WTC11 (cell line): ENCODE results near the gene MRAS. TPM values are rescaled to one million over a fixed set of nuclear protein-coding genes. Genes with fewer than 3 reads are reported as not detected.

ENCODE experiments used
- ATAC-seq: fragments of 200-7000 bp; cut with Tn5 transposase; 2 replicates; pipeline ENCODE4 v1.10.0; 2021; ENCODE audit warnings: mild to moderate bottlenecking, moderate library complexity
- CTCF ChIA-PET: fragments of 300-600 bp; sonication (Branson Sonifier 250); formaldehyde crosslinking; loops from one replicate; lab custom pipeline; 2021; ENCODE audit warnings: antibody characterized with exemption; lab: Charles Lee
- POLR2A ChIA-PET: fragments of 350-600 bp; sonication (Branson Sonifier 250); formaldehyde crosslinking; loops from one replicate; lab custom pipeline; 2021; ENCODE audit warnings: antibody characterized with exemption; lab: Charles Lee
- DNase-seq: peaks from one replicate; pipeline ENCODE4 v3.0.0; 2021; ENCODE audit warnings: low spot score
- H3K27ac Mint-ChIP-seq: 2 replicates; pipeline ENCODE4 v1.8.0; 2021; ENCODE audit warnings: mixed read lengths
- H3K27me3 Mint-ChIP-seq: 2 replicates; pipeline ENCODE4 v1.8.0; 2021; ENCODE audit warnings: low read depth, mild to moderate bottlenecking, moderate library complexity, mixed read lengths
- H3K36me3 Mint-ChIP-seq: 2 replicates; pipeline ENCODE4 v1.8.0; 2021; ENCODE audit warnings: mixed read lengths
- H3K4me1 Mint-ChIP-seq: 2 replicates; pipeline ENCODE4 v1.8.0; 2022; ENCODE audit warnings: mixed read lengths
- H3K4me3 Mint-ChIP-seq: 2 replicates; pipeline ENCODE4 v1.8.0; 2021; ENCODE audit warnings: mild to moderate bottlenecking, moderate library complexity, mixed read lengths
- H3K9me3 Mint-ChIP-seq: 2 replicates; pipeline ENCODE4 v1.8.0; 2021; ENCODE audit warnings: mixed read lengths
- CREB1 ChIP-seq: sonication (generic); formaldehyde crosslinking; IDR thresholded peaks from 2 replicates; pipeline ENCODE4 v1.8.0; 2023; ENCODE audit warnings: mild to moderate bottlenecking, missing genetic modification reagents
- ELF4 ChIP-seq: sonication (generic); formaldehyde crosslinking; IDR thresholded peaks from 2 replicates; pipeline ENCODE4 v1.8.1; 2022; ENCODE audit warnings: low read depth, mild to moderate bottlenecking, moderate library complexity, missing genetic modification reagents
- EMX1 ChIP-seq: fragments of 250-450 bp; sonication (Bioruptor Pico); IDR thresholded peaks from 2 replicates; pipeline ENCODE4 v1.8.0; 2021; ENCODE audit warnings: mild to moderate bottlenecking
- FOXP1 ChIP-seq: sonication (generic); formaldehyde crosslinking; IDR thresholded peaks from 2 replicates; pipeline ENCODE4 v1.8.0; 2022; ENCODE audit warnings: missing genetic modification reagents, mild to moderate bottlenecking, moderate library complexity, borderline replicate concordance
- GABPB1 ChIP-seq: sonication (generic); formaldehyde crosslinking; IDR thresholded peaks from 2 replicates; pipeline ENCODE4 v1.8.1; 2023; ENCODE audit warnings: mild to moderate bottlenecking, missing genetic modification reagents
- HMGA2 ChIP-seq: fragments of 250-450 bp; sonication (Bioruptor Pico); IDR thresholded peaks from 2 replicates; pipeline ENCODE4 v1.4.0; 2021; ENCODE audit warnings: mild to moderate bottlenecking, moderate library complexity
- IRF2 ChIP-seq: sonication (generic); formaldehyde crosslinking; IDR thresholded peaks from 2 replicates; pipeline ENCODE4 v1.8.0; 2022; ENCODE audit warnings: low read depth, missing genetic modification reagents, borderline replicate concordance
- NFE2L1 ChIP-seq: sonication (generic); formaldehyde crosslinking; IDR thresholded peaks from 2 replicates; pipeline ENCODE4 v1.8.1; 2023; ENCODE audit warnings: missing genetic modification reagents
- NR1H2 ChIP-seq: sonication (generic); formaldehyde crosslinking; IDR thresholded peaks from 2 replicates; pipeline ENCODE4 v1.9.0; 2021; ENCODE audit warnings: mild to moderate bottlenecking, moderate library complexity, missing genetic modification reagents
- RELA ChIP-seq: sonication (generic); formaldehyde crosslinking; IDR thresholded peaks from 2 replicates; pipeline ENCODE4 v1.8.1; 2022; ENCODE audit warnings: missing genetic modification reagents, mild to moderate bottlenecking, borderline replicate concordance
- SMAD4 ChIP-seq: sonication (generic); formaldehyde crosslinking; IDR thresholded peaks from 2 replicates; pipeline ENCODE4 v1.8.0; 2022; ENCODE audit warnings: mild to moderate bottlenecking, missing genetic modification reagents
- SOX15 ChIP-seq: fragments of 250-450 bp; sonication (Bioruptor Pico); IDR thresholded peaks from 2 replicates; pipeline ENCODE4 v1.9.0; 2021; ENCODE audit warnings: mild to moderate bottlenecking
- ZNF138 ChIP-seq: sonication (generic); formaldehyde crosslinking; conservative IDR thresholded peaks from 2 replicates; pipeline ENCODE4 v1.8.1; 2022; ENCODE audit warnings: mild to moderate bottlenecking, moderate library complexity, missing genetic modification reagents
- ZNF232 ChIP-seq: sonication (generic); formaldehyde crosslinking; IDR thresholded peaks from 2 replicates; pipeline ENCODE4 v1.8.0; 2022; ENCODE audit warnings: mild to moderate bottlenecking, missing genetic modification reagents
- ZNF416 ChIP-seq: fragments of 250-450 bp; sonication (Bioruptor Pico); IDR thresholded peaks from 2 replicates; pipeline ENCODE4 v1.9.0; 2021; ENCODE audit warnings: mild to moderate bottlenecking, inconsistent platforms
- ZNF671 ChIP-seq: fragments of 250-450 bp; sonication (Bioruptor Pico); IDR thresholded peaks from 2 replicates; pipeline ENCODE4 v1.8.0; 2021; ENCODE audit warnings: mild to moderate bottlenecking
- total RNA-seq: library from RNA; stranded (reverse); gene quantifications from 3 replicates; pipeline ENCODE4 v1.2.3, GENCODE V29; 2021
- TF ChIP-seq, protein P1 (sequence below): sonication (generic); formaldehyde crosslinking; IDR thresholded peaks from 2 replicates; pipeline ENCODE4 v1.8.0; 2022; ENCODE audit warnings: mild to moderate bottlenecking, missing genetic modification reagents
- TF ChIP-seq, protein P2 (sequence below): fragments of 200-600 bp; IDR thresholded peaks from 2 replicates; pipeline ENCODE4 v1.8.0; 2022; ENCODE audit warnings: antibody characterized with exemption
- TF ChIP-seq, protein P3 (sequence below): sonication (generic); formaldehyde crosslinking; IDR thresholded peaks from 2 replicates; pipeline ENCODE4 v1.8.0; 2023; ENCODE audit warnings: mild to moderate bottlenecking, missing genetic modification reagents
- TF ChIP-seq, protein P4 (sequence below): fragments of 250-450 bp; sonication (Bioruptor Pico); IDR thresholded peaks from 2 replicates; pipeline ENCODE4 v1.9.0; 2021; ENCODE audit warnings: moderate library complexity, mild to moderate bottlenecking, inconsistent platforms, borderline replicate concordance
- TF ChIP-seq, protein P5 (sequence below): sonication (generic); formaldehyde crosslinking; conservative IDR thresholded peaks from 2 replicates; pipeline ENCODE4 v1.8.1; 2022; ENCODE audit warnings: mild to moderate bottlenecking, missing genetic modification reagents
- TF ChIP-seq, protein P6 (sequence below): sonication (generic); formaldehyde crosslinking; IDR thresholded peaks from 2 replicates; pipeline ENCODE4 v1.8.1; 2023; ENCODE audit warnings: mild to moderate bottlenecking, missing genetic modification reagents
- TF ChIP-seq, protein P7 (sequence below): sonication (generic); formaldehyde crosslinking; IDR thresholded peaks from 2 replicates; pipeline ENCODE4 v1.8.0; 2022; ENCODE audit warnings: mild to moderate bottlenecking, missing genetic modification reagents
- TF ChIP-seq, protein P8 (sequence below): sonication (generic); formaldehyde crosslinking; IDR thresholded peaks from 2 replicates; pipeline ENCODE4 v1.8.1; 2022; ENCODE audit warnings: mild to moderate bottlenecking, moderate library complexity, missing genetic modification reagents

The MRAS gene
- total RNA-seq, 1 experiment from 2014 or later, result 14.8 TPM

DNA sequence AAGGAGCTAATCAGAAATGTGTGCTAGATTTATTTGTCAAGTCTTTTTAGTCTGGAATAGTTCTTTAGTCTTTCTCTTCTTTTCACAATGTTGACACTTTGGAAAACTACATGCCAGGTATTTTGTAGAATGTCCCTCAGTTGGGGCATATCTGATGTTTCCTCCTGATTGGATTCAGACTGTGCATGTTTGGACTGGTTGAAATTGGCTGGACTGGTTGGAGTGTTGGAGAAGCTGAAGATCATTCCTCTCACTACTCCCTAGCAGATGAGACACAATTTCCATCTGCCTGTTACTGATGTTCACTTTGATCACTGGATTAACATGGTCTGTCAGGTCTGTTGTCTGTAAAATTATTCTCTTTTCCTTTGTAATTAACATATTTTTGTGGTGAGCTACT lies 22.4 kb upstream of the MRAS start:
- DNase-seq (no peak), ATAC-seq (no peak)
- TF ChIP-seq NFE2L1 (CRISPR knock-in tag) (no peak), FOXP1 (no peak), ZNF138 (CRISPR knock-in tag) (no peak), IRF2 (no peak), CREB1 (CRISPR knock-in tag) (no peak), NR1H2 (CRISPR knock-in tag) (no peak), HMGA2 (CRISPR knock-in tag) (no peak), RELA (CRISPR knock-in tag) (no peak), SOX15 (no peak), ELF4 (no peak)
- TF ChIP-seq, protein P1, sequence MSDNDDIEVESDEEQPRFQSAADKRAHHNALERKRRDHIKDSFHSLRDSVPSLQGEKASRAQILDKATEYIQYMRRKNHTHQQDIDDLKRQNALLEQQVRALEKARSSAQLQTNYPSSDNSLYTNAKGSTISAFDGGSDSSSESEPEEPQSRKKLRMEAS (CRISPR knock-in tag), result no peak
- TF ChIP-seq, protein P2, sequence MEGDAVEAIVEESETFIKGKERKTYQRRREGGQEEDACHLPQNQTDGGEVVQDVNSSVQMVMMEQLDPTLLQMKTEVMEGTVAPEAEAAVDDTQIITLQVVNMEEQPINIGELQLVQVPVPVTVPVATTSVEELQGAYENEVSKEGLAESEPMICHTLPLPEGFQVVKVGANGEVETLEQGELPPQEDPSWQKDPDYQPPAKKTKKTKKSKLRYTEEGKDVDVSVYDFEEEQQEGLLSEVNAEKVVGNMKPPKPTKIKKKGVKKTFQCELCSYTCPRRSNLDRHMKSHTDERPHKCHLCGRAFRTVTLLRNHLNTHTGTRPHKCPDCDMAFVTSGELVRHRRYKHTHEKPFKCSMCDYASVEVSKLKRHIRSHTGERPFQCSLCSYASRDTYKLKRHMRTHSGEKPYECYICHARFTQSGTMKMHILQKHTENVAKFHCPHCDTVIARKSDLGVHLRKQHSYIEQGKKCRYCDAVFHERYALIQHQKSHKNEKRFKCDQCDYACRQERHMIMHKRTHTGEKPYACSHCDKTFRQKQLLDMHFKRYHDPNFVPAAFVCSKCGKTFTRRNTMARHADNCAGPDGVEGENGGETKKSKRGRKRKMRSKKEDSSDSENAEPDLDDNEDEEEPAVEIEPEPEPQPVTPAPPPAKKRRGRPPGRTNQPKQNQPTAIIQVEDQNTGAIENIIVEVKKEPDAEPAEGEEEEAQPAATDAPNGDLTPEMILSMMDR, result no peak
- TF ChIP-seq, protein P3, sequence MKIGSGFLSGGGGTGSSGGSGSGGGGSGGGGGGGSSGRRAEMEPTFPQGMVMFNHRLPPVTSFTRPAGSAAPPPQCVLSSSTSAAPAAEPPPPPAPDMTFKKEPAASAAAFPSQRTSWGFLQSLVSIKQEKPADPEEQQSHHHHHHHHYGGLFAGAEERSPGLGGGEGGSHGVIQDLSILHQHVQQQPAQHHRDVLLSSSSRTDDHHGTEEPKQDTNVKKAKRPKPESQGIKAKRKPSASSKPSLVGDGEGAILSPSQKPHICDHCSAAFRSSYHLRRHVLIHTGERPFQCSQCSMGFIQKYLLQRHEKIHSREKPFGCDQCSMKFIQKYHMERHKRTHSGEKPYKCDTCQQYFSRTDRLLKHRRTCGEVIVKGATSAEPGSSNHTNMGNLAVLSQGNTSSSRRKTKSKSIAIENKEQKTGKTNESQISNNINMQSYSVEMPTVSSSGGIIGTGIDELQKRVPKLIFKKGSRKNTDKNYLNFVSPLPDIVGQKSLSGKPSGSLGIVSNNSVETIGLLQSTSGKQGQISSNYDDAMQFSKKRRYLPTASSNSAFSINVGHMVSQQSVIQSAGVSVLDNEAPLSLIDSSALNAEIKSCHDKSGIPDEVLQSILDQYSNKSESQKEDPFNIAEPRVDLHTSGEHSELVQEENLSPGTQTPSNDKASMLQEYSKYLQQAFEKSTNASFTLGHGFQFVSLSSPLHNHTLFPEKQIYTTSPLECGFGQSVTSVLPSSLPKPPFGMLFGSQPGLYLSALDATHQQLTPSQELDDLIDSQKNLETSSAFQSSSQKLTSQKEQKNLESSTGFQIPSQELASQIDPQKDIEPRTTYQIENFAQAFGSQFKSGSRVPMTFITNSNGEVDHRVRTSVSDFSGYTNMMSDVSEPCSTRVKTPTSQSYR (CRISPR knock-in tag), result no peak
- TF ChIP-seq, protein P4, sequence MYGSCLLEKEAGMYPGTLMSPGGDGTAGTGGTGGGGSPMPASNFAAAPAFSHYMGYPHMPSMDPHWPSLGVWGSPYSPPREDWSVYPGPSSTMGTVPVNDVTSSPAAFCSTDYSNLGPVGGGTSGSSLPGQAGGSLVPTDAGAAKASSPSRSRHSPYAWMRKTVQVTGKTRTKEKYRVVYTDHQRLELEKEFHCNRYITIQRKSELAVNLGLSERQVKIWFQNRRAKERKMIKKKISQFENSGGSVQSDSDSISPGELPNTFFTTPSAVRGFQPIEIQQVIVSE (CRISPR knock-in tag), result no peak
- TF ChIP-seq, protein P5, sequence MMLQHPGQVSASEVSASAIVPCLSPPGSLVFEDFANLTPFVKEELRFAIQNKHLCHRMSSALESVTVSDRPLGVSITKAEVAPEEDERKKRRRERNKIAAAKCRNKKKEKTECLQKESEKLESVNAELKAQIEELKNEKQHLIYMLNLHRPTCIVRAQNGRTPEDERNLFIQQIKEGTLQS (CRISPR knock-in tag), result no peak
- no peak overlapping the region for H3K27ac Mint-ChIP-seq
- H3K27me3 Mint-ChIP-seq, result no peaks in the 10 kb centered on the region
- CTCF ChIA-PET, result interaction anchor here (0.7 to 1.4 kb wide), 3 partner anchors 11 to 614 kb away, joined by 3 read pairs; no protein-coding TSS in a partner anchor
- POLR2A ChIA-PET, result no interaction called here
- H3K4me3 Mint-ChIP-seq, result no peak overlapping the region
- no peaks in the 10 kb centered on the region for H3K9me3 Mint-ChIP-seq
- H3K4me1 Mint-ChIP-seq, result peaks cover 27% of the 10 kb centered on the region
- no peaks in the 10 kb centered on the region for H3K36me3 Mint-ChIP-seq

DNA sequence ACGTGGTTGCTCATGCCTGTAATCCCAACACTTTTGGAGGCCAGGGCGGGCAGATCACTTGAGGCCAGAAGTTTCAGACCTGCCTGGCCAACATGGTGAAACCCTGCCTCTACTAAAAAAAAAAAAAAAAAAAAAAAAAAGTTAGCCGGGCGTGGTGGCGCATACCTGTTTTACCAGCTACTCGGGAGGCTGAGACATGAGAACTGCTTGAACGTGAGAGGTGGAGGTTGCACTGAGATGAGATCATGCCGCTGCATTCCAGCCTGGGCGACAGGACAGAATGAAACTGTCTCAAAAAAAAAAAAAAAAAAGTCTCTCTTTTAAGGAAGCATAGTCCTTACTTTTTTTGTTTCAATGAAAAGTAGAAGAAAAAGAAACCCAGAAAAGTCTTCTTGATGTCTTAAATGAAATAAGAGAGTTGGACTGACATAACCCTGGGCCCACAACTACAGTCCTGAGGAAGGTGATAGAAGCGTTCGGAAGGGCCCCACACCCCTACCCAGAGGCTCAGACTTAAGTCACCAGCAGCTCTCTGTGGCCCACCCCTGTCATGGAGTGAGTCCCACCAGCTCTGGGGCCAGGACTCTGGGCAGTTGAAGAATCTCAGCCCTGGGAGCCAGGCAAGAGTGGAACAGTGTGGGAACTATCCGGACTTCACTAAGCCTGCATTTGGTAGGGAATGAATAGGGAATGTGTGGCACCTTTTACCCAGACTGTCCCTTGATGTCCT lies 21.3 kb upstream of the MRAS start:
- Mint-ChIP-seq H3K27me3 (no peaks in the 10 kb centered on the region), H3K36me3 (no peaks in the 10 kb centered on the region), H3K9me3 (no peaks in the 10 kb centered on the region), H3K4me1 (peaks cover 20% of the 10 kb centered on the region), H3K4me3 (no peak overlapping the region), H3K27ac (no peak overlapping the region)
- no peak for ATAC-seq
- no peak for DNase-seq
- ChIA-PET POLR2A (interaction anchor here (0.6 kb wide), 1 partner anchor 918 kb away, joined by 4 read pairs; no protein-coding TSS in a partner anchor), CTCF (interaction anchor here (0.6 to 1.4 kb wide), 5 partner anchors 9 to 86 kb away, joined by 3 to 5 read pairs (median 3); no protein-coding TSS in a partner anchor)
- TF ChIP-seq ZNF416 (CRISPR knock-in tag) (no peak), ZNF671 (no peak), EMX1 (CRISPR knock-in tag) (no peak), SMAD4 (CRISPR knock-in tag) (no peak), ZNF138 (CRISPR knock-in tag) (no peak), IRF2 (no peak), ZNF232 (no peak), SOX15 (no peak), GABPB1 (no peak)
- TF ChIP-seq, protein P6, sequence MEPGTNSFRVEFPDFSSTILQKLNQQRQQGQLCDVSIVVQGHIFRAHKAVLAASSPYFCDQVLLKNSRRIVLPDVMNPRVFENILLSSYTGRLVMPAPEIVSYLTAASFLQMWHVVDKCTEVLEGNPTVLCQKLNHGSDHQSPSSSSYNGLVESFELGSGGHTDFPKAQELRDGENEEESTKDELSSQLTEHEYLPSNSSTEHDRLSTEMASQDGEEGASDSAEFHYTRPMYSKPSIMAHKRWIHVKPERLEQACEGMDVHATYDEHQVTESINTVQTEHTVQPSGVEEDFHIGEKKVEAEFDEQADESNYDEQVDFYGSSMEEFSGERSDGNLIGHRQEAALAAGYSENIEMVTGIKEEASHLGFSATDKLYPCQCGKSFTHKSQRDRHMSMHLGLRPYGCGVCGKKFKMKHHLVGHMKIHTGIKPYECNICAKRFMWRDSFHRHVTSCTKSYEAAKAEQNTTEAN, result no peak
- TF ChIP-seq, protein P7, sequence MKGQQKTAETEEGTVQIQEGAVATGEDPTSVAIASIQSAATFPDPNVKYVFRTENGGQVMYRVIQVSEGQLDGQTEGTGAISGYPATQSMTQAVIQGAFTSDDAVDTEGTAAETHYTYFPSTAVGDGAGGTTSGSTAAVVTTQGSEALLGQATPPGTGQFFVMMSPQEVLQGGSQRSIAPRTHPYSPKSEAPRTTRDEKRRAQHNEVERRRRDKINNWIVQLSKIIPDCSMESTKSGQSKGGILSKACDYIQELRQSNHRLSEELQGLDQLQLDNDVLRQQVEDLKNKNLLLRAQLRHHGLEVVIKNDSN, result no peak
- TF ChIP-seq, protein P2, result no peak
- TF ChIP-seq, protein P8, sequence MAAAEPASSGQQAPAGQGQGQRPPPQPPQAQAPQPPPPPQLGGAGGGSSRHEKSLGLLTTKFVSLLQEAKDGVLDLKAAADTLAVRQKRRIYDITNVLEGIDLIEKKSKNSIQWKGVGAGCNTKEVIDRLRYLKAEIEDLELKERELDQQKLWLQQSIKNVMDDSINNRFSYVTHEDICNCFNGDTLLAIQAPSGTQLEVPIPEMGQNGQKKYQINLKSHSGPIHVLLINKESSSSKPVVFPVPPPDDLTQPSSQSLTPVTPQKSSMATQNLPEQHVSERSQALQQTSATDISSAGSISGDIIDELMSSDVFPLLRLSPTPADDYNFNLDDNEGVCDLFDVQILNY (CRISPR knock-in tag), result no peak
